SK-N-SH treated with all-trans-retinoic acid at 6 μM for 48 hours (cell line): ENCODE data around the gene HSD17B14.
"Not testable (repeated sequence)": the region's sequence is repeated elsewhere in the genome, so short reads cannot be mapped to it uniquely, and the experiment has no call there.

Experiments used
- ATAC-seq: fragments of 200-7000 bp; cut with Tn5 transposase; 3 replicates; pipeline ENCODE4 v1.9.1; 2020; ENCODE audit warnings: mild to moderate bottlenecking, moderate library complexity
- ARNTL ChIP-seq: fragments of 450-650 bp; formaldehyde crosslinking; IDR thresholded peaks from 2 replicates; pipeline ENCODE4 v1.5.0; 2020; ENCODE audit warnings: low read depth, mild to moderate bottlenecking, moderate library complexity, borderline replicate concordance
- BACH2 ChIP-seq: fragments of 250-450 bp; sonication (Bioruptor Pico); IDR thresholded peaks from 2 replicates; pipeline ENCODE4 v1.9.0; 2021; ENCODE audit warnings: mild to moderate bottlenecking, borderline replicate concordance
- CSDC2 ChIP-seq: fragments of 250-450 bp; sonication (Bioruptor Pico); IDR thresholded peaks from 2 replicates; pipeline ENCODE4 v1.5.0; 2020; ENCODE audit warnings: mild to moderate bottlenecking, moderate library complexity
- ESRRG ChIP-seq: fragments of 250-450 bp; sonication (Bioruptor Pico); IDR thresholded peaks from 2 replicates; pipeline ENCODE4 v1.6.1; 2021; ENCODE audit warnings: mild to moderate bottlenecking
- GLIS3 ChIP-seq: fragments of 250-450 bp; sonication (Bioruptor Pico); IDR thresholded peaks from 2 replicates; pipeline ENCODE4 v1.5.0; 2020; ENCODE audit warnings: mild to moderate bottlenecking, moderate library complexity
- ISL1 ChIP-seq: fragments of 250-450 bp; sonication (Bioruptor Pico); IDR thresholded peaks from 2 replicates; pipeline ENCODE4 v2.1.2; 2022; ENCODE audit warnings: mild to moderate bottlenecking, moderate library complexity
- OSR1 ChIP-seq: fragments of 250-450 bp; sonication (Bioruptor Pico); IDR thresholded peaks from 2 replicates; pipeline ENCODE4 v1.8.0; 2022; ENCODE audit warnings: moderate library complexity, mild to moderate bottlenecking, inconsistent platforms
- PPARA ChIP-seq: fragments of 250-450 bp; sonication (Bioruptor Pico); IDR thresholded peaks from 2 replicates; pipeline ENCODE4 v1.5.0; 2020; ENCODE audit warnings: mild to moderate bottlenecking, borderline replicate concordance
- RARB ChIP-seq: fragments of 250-450 bp; sonication (Bioruptor Pico); IDR thresholded peaks from 2 replicates; pipeline ENCODE4 v1.8.0; 2021; ENCODE audit warnings: mild to moderate bottlenecking, moderate library complexity
- SNAI2 ChIP-seq: fragments of 250-450 bp; sonication (Bioruptor Pico); IDR thresholded peaks from 2 replicates; pipeline ENCODE4 v1.5.0; 2020; ENCODE audit warnings: mild to moderate bottlenecking, moderate library complexity
- TCF4 ChIP-seq: fragments of 250-450 bp; sonication (Bioruptor Pico); IDR thresholded peaks from 2 replicates; pipeline ENCODE4 v1.8.0; 2021; ENCODE audit warnings: mild to moderate bottlenecking, moderate library complexity, borderline replicate concordance
- TOX ChIP-seq: fragments of 250-450 bp; sonication (Bioruptor Pico); IDR thresholded peaks from 2 replicates; pipeline ENCODE4 v1.8.0; 2021; ENCODE audit warnings: mild to moderate bottlenecking, moderate library complexity, borderline replicate concordance
- ZC3H10 ChIP-seq: fragments of 250-450 bp; sonication (Bioruptor Pico); IDR thresholded peaks from 2 replicates; pipeline ENCODE4 v1.5.1; 2021; ENCODE audit warnings: mild to moderate bottlenecking, moderate library complexity
- ZFP3 ChIP-seq: fragments of 250-450 bp; sonication (Bioruptor Pico); IDR thresholded peaks from 2 replicates; pipeline ENCODE4 v1.5.0; 2020; ENCODE audit warnings: mild to moderate bottlenecking, moderate library complexity
- ZFP30 ChIP-seq: fragments of 450-650 bp; formaldehyde crosslinking; IDR thresholded peaks from 2 replicates; pipeline ENCODE4 v1.5.0; 2022; ENCODE audit warnings: mild to moderate bottlenecking, moderate library complexity
- ZNF565 ChIP-seq: fragments of 450-650 bp; formaldehyde crosslinking; conservative IDR thresholded peaks from 2 replicates; pipeline ENCODE4 v1.5.0; 2020; ENCODE audit warnings: low read depth, mild to moderate bottlenecking, moderate library complexity
- ZNF70 ChIP-seq: fragments of 450-650 bp; formaldehyde crosslinking; IDR thresholded peaks from 2 replicates; pipeline ENCODE4 v1.5.0; 2020; ENCODE audit warnings: mild to moderate bottlenecking, moderate library complexity
- ZNF8 ChIP-seq: fragments of 450-650 bp; formaldehyde crosslinking; IDR thresholded peaks from 2 replicates; pipeline ENCODE4 v1.5.0; 2020; ENCODE audit warnings: mild to moderate bottlenecking, moderate library complexity
- TF ChIP-seq, protein P1 (sequence below): fragments of 250-450 bp; sonication (Bioruptor Pico); IDR thresholded peaks from 2 replicates; pipeline ENCODE4 v1.5.1; 2020; ENCODE audit warnings: low read depth, mild to moderate bottlenecking, moderate library complexity
- TF ChIP-seq, protein P2 (sequence below): fragments of 250-450 bp; sonication (Bioruptor Pico); IDR thresholded peaks from 2 replicates; pipeline ENCODE4 v1.5.0; 2020; ENCODE audit warnings: mild to moderate bottlenecking, moderate library complexity
- TF ChIP-seq, protein P3 (sequence below): fragments of 250-450 bp; sonication (Bioruptor Pico); IDR thresholded peaks from 2 replicates; pipeline ENCODE4 v1.8.0; 2020; ENCODE audit warnings: mild to moderate bottlenecking, moderate library complexity, borderline replicate concordance
- TF ChIP-seq, protein P4 (sequence below): fragments of 250-450 bp; sonication (Bioruptor Pico); IDR thresholded peaks from 2 replicates; pipeline ENCODE4 v1.5.1; 2021; ENCODE audit warnings: mild to moderate bottlenecking, moderate library complexity

HSD17B14 gene

DNA sequence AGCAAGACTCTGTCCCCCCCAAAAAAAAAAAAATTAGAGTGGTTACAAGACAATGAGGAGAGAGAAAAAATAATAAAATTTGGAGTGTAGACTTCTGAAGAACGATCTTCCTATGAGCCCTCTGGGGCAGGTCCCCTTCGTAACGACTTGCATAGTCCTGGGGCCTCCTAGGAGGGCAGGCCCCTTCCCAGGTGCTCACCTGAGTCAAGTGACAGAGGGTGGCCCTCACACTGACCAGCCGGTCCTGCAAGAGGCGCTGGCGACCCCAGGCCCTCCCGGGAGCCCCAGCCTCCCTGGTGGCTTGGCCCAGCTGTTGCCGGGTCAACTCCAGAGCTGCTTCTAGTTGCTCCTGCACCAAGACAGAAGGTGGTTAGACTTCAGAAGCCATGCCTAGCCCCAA is 17.2 kb upstream of the HSD17B14 start:
- no peak for TF ChIP-seq PPARA (CRISPR knock-in tag)
- TF ChIP-seq TCF4 (CRISPR knock-in tag), result no peak
- TF ChIP-seq, all 23 proteins: peak for 0
- no peak for ATAC-seq

DNA sequence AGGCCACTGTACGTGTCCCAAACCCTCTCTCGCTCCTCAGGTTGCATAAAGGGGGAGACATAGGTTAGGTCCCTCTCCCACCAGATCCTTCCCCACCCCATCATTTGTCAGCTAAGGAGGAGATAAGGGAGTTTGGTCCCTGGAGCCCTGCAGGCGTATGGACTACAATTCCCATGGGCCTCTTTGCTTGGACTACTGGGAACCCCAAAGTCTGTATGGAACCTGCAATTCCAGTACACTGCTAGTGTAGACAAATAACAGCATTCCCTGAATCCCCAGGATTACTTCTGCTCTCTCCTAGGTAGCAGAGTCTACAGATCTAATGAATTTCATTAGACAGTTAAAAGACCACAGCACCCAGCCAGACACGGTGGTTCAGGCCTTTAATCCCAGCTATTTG is 16.0 kb upstream of the HSD17B14 start:
- ATAC-seq, result no peak

DNA sequence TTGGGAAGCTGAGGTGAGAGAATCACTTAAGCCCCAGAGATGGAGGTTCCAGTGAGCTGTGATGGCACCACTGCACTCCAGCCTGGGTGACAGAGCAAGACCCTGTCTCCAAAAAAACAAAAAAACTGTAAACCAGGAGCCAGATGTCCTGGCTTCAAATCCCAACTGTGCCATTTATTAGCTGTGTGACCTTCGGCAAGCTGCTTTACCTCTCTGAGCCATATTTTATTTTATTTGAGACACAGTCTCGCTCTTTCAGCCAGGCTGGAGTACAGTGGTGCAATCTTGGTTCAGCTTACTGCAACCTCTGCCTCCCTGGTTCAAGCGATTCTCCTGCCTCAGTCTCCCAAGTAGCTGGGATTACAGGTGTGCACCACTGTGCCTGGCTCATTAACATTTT is 10.4 kb upstream of the HSD17B14 start:
- ATAC-seq, result not testable (repeated sequence)

More for the DNA sequence above, 16.0 kb upstream of the HSD17B14 start:
- TF ChIP-seq ZFP30 (CRISPR knock-in tag) (no peak), PPARA (CRISPR knock-in tag) (no peak), TCF4 (CRISPR knock-in tag) (no peak), ZNF70 (CRISPR knock-in tag) (no peak), ARNTL (no peak), ISL1 (CRISPR knock-in tag) (no peak), ZNF565 (CRISPR knock-in tag) (no peak), CSDC2 (CRISPR knock-in tag) (no peak), GLIS3 (CRISPR knock-in tag) (no peak), ESRRG (no peak), SNAI2 (no peak), ZC3H10 (CRISPR knock-in tag) (no peak), ZFP3 (CRISPR knock-in tag) (no peak), BACH2 (CRISPR knock-in tag) (no peak), TOX (CRISPR knock-in tag) (no peak), RARB (no peak), ZNF8 (CRISPR knock-in tag) (no peak)
- TF ChIP-seq, protein P1, sequence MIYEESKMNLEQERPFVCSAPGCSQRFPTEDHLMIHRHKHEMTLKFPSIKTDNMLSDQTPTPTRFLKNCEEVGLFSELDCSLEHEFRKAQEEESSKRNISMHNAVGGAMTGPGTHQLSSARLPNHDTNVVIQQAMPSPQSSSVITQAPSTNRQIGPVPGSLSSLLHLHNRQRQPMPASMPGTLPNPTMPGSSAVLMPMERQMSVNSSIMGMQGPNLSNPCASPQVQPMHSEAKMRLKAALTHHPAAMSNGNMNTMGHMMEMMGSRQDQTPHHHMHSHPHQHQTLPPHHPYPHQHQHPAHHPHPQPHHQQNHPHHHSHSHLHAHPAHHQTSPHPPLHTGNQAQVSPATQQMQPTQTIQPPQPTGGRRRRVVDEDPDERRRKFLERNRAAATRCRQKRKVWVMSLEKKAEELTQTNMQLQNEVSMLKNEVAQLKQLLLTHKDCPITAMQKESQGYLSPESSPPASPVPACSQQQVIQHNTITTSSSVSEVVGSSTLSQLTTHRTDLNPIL (CRISPR knock-in tag), result no peak
- TF ChIP-seq, protein P2, sequence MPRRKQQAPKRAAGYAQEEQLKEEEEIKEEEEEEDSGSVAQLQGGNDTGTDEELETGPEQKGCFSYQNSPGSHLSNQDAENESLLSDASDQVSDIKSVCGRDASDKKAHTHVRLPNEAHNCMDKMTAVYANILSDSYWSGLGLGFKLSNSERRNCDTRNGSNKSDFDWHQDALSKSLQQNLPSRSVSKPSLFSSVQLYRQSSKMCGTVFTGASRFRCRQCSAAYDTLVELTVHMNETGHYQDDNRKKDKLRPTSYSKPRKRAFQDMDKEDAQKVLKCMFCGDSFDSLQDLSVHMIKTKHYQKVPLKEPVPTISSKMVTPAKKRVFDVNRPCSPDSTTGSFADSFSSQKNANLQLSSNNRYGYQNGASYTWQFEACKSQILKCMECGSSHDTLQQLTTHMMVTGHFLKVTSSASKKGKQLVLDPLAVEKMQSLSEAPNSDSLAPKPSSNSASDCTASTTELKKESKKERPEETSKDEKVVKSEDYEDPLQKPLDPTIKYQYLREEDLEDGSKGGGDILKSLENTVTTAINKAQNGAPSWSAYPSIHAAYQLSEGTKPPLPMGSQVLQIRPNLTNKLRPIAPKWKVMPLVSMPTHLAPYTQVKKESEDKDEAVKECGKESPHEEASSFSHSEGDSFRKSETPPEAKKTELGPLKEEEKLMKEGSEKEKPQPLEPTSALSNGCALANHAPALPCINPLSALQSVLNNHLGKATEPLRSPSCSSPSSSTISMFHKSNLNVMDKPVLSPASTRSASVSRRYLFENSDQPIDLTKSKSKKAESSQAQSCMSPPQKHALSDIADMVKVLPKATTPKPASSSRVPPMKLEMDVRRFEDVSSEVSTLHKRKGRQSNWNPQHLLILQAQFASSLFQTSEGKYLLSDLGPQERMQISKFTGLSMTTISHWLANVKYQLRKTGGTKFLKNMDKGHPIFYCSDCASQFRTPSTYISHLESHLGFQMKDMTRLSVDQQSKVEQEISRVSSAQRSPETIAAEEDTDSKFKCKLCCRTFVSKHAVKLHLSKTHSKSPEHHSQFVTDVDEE (CRISPR knock-in tag), result no peak
- TF ChIP-seq, protein P3, sequence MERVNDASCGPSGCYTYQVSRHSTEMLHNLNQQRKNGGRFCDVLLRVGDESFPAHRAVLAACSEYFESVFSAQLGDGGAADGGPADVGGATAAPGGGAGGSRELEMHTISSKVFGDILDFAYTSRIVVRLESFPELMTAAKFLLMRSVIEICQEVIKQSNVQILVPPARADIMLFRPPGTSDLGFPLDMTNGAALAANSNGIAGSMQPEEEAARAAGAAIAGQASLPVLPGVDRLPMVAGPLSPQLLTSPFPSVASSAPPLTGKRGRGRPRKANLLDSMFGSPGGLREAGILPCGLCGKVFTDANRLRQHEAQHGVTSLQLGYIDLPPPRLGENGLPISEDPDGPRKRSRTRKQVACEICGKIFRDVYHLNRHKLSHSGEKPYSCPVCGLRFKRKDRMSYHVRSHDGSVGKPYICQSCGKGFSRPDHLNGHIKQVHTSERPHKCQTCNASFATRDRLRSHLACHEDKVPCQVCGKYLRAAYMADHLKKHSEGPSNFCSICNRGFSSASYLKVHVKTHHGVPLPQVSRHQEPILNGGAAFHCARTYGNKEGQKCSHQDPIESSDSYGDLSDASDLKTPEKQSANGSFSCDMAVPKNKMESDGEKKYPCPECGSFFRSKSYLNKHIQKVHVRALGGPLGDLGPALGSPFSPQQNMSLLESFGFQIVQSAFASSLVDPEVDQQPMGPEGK (CRISPR knock-in tag), result no peak

DNA sequence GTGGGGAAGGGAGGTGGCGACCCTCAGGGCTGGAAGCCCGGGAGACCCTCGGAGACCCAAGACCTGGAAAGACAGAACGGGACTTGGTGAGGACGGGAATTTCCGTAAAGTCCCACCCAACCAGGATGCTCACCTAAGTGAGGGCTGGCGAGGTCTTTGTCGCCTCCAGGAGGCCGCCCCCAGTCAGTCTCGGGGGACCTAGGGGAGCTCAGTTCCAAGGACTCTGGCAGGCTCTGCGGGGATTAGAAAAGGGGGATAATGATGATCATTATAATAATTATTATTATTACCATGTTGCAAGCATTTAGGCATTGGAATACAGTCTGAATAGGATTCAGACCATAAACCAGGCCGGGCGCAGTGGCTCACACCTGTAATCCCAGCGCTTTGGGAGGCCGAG is 9.1 kb upstream of the HSD17B14 start:
- no peak for ATAC-seq
- TF ChIP-seq SNAI2, result no peak
- TF ChIP-seq ISL1 (CRISPR knock-in tag), result no peak
- no peak for TF ChIP-seq ARNTL
- TF ChIP-seq GLIS3 (CRISPR knock-in tag), result no peak
- TF ChIP-seq, protein P4, sequence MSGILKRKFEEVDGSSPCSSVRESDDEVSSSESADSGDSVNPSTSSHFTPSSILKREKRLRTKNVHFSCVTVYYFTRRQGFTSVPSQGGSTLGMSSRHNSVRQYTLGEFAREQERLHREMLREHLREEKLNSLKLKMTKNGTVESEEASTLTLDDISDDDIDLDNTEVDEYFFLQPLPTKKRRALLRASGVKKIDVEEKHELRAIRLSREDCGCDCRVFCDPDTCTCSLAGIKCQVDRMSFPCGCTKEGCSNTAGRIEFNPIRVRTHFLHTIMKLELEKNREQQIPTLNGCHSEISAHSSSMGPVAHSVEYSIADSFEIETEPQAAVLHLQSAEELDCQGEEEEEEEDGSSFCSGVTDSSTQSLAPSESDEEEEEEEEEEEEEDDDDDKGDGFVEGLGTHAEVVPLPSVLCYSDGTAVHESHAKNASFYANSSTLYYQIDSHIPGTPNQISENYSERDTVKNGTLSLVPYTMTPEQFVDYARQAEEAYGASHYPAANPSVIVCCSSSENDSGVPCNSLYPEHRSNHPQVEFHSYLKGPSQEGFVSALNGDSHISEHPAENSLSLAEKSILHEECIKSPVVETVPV (CRISPR knock-in tag), result no peak
- no peak for TF ChIP-seq ZFP30 (CRISPR knock-in tag)
- TF ChIP-seq ZFP3 (CRISPR knock-in tag), result no peak
- TF ChIP-seq ZNF565 (CRISPR knock-in tag), result no peak
- TF ChIP-seq OSR1 (CRISPR knock-in tag), result no peak
- TF ChIP-seq TOX (CRISPR knock-in tag), result no peak
- TF ChIP-seq CSDC2 (CRISPR knock-in tag), result no peak
- TF ChIP-seq TCF4 (CRISPR knock-in tag), result no peak
- TF ChIP-seq PPARA (CRISPR knock-in tag), result no peak
- TF ChIP-seq, protein P3 (CRISPR knock-in tag), result no peak
- TF ChIP-seq, protein P2 (CRISPR knock-in tag), result no peak
- no peak for TF ChIP-seq ZNF70 (CRISPR knock-in tag)
- TF ChIP-seq ZNF8 (CRISPR knock-in tag), result no peak
- TF ChIP-seq ZC3H10 (CRISPR knock-in tag), result no peak
- no peak for TF ChIP-seq BACH2 (CRISPR knock-in tag)
